Right lobe of liver (tissue), 4 donors: ENCODE results near the gene FRMPD4.

Experiments used
- CTCF ChIP-seq, 4 donors: fragments of 200-600 bp in 3 of 4; fragments of 450-650 bp in 1 of 4; IDR thresholded peaks; one replicate each; pipeline versions ENCODE4 v1.5.1 to v1.8.0; 2016 to 2022; ENCODE audit warnings: antibody characterized with exemption in 4 of 4, mild to moderate bottlenecking in 2 of 4
- POLR2A ChIP-seq: fragments of 450-650 bp; IDR thresholded peaks from one replicate; pipeline ENCODE4 v1.6.1; 2017; ENCODE audit warnings: antibody characterized with exemption, mild to moderate bottlenecking
- donor health status: DM: no; HTN: no; CAD: no.
- donor health status: DM: no; HTN: no; CAD: no.
- donor health status: DM: no; HTN: yes; CAD: no.

- TF ChIP-seq CTCF (IDR thresholded peaks at IDR 0.05) (no peak), POLR2A (no peak)
These were observed 523.2 kb downstream of the FRMPD4 start for GRCh38 chrX:12661464-12661863.
